HepG2 (cell line): ENCODE data around the gene PRKAR1A. TPM values are rescaled to one million over a fixed set of nuclear protein-coding genes. Genes with fewer than 3 reads are reported as not detected.

Experiments used
- ARNTL ChIP-seq: sonication (generic); formaldehyde crosslinking; IDR thresholded peaks from 2 replicates; pipeline ENCODE4 v1.4.0; 2020; ENCODE audit warnings: mild to moderate bottlenecking, missing genetic modification reagents
- DRAP1 ChIP-seq: IDR thresholded peaks from 2 replicates; pipeline ENCODE4 v1.6.1; 2016; ENCODE audit warnings: missing genetic modification reagents, missing compliant biosample characterization
- ELF3 ChIP-seq: IDR thresholded peaks from 2 replicates; pipeline ENCODE4 v1.6.1; 2016; ENCODE audit warnings: missing genetic modification reagents, missing compliant biosample characterization
- EP300 ChIP-seq, 3 experiments: sonication (generic) in 1 of 3; formaldehyde crosslinking in 1 of 3; IDR thresholded peaks; 2 replicates each; pipeline versions ENCODE4 v1.5.1 to v1.6.1; 2011 to 2020; ENCODE audit warnings: low read depth in 2 of 3, low read length in 2 of 3, borderline replicate concordance in 1 of 3, improper control_type of control experiment in 1 of 3, mild to moderate bottlenecking in 1 of 3, missing genetic modification reagents in 1 of 3, moderate library complexity in 1 of 3
- GATA4 ChIP-seq: sonication (generic); IDR thresholded peaks from 2 replicates; pipeline ENCODE4 v1.6.1; 2016; ENCODE audit warnings: antibody characterized with exemption, low read depth, borderline replicate concordance
- GTF3A ChIP-seq: sonication (generic); formaldehyde crosslinking; conservative IDR thresholded peaks from 2 replicates; pipeline ENCODE4 v1.4.0; 2020; ENCODE audit warnings: mild to moderate bottlenecking, missing genetic modification reagents
- HHEX ChIP-seq: IDR thresholded peaks from 2 replicates; pipeline ENCODE4 v1.6.1; 2016; ENCODE audit warnings: control low read depth
- ISL2 ChIP-seq: sonication (generic); formaldehyde crosslinking; IDR thresholded peaks from 2 replicates; pipeline ENCODE4 v1.5.0; 2020; ENCODE audit warnings: missing genetic modification reagents
- KAT7 ChIP-seq: IDR thresholded peaks from 2 replicates; pipeline ENCODE4 v1.6.1; 2018; ENCODE audit warnings: borderline replicate concordance, missing compliant biosample characterization
- KLF16 ChIP-seq, 2 experiments: sonication (generic) in 1 of 2; formaldehyde crosslinking in 1 of 2; IDR thresholded peaks; 2 replicates each; pipeline versions ENCODE4 v1.6.1 to v1.8.0; 2016 to 2023; ENCODE audit warnings: missing genetic modification reagents in 2 of 2, missing compliant biosample characterization in 1 of 2
- PBX2 ChIP-seq: IDR thresholded peaks from 2 replicates; pipeline ENCODE4 v1.6.1; 2016; ENCODE audit warnings: control low read depth
- PCBP1 ChIP-seq: fragments of 200-400 bp; formaldehyde crosslinking; IDR thresholded peaks from 2 replicates; pipeline ENCODE4 v1.6.1; 2017; ENCODE audit warnings: mild to moderate bottlenecking, low read depth, low read length, borderline replicate concordance
- PHF8 ChIP-seq: sonication (generic); formaldehyde crosslinking; IDR thresholded peaks from 2 replicates; pipeline ENCODE4 v1.5.0; 2020; ENCODE audit warnings: missing genetic modification reagents
- RXRB ChIP-seq: IDR thresholded peaks from 2 replicates; pipeline ENCODE4 v1.6.1; 2016; ENCODE audit warnings: borderline replicate concordance, missing genetic modification reagents, missing compliant biosample characterization
- SALL1 ChIP-seq: sonication (generic); formaldehyde crosslinking; IDR thresholded peaks from 2 replicates; pipeline ENCODE4 v1.8.0; 2022; ENCODE audit warnings: mild to moderate bottlenecking, missing genetic modification reagents
- SAP130 ChIP-seq: IDR thresholded peaks from 2 replicates; pipeline ENCODE4 v1.6.1; 2016; ENCODE audit warnings: low read depth
- SIX1 ChIP-seq: sonication (generic); formaldehyde crosslinking; IDR thresholded peaks from 2 replicates; pipeline ENCODE4 v1.4.0; 2020; ENCODE audit warnings: missing genetic modification reagents, borderline replicate concordance
- SMARCE1 ChIP-seq: fragments of 450-650 bp; IDR thresholded peaks from 2 replicates; pipeline ENCODE4 v1.6.1; 2017; ENCODE audit warnings: borderline replicate concordance
- SOX5 ChIP-seq: IDR thresholded peaks from 2 replicates; pipeline ENCODE4 v1.6.1; 2016; ENCODE audit warnings: borderline replicate concordance
- TBX2 ChIP-seq: sonication (generic); formaldehyde crosslinking; IDR thresholded peaks from 2 replicates; pipeline ENCODE4 v1.5.0; 2020; ENCODE audit warnings: missing genetic modification reagents, mild to moderate bottlenecking, borderline replicate concordance
- ZIK1 ChIP-seq: sonication (generic); formaldehyde crosslinking; IDR thresholded peaks from 2 replicates; pipeline ENCODE4 v1.5.0; 2020; ENCODE audit warnings: mild to moderate bottlenecking, low read depth, missing genetic modification reagents, borderline replicate concordance
- ZMYM3 ChIP-seq: sonication (generic); formaldehyde crosslinking; IDR thresholded peaks from 2 replicates; pipeline ENCODE4 v1.5.1; 2020; ENCODE audit warnings: mild to moderate bottlenecking, missing genetic modification reagents
- ZNF335 ChIP-seq: sonication (generic); formaldehyde crosslinking; IDR thresholded peaks from 2 replicates; pipeline ENCODE4 v1.4.0; 2020; ENCODE audit warnings: missing genetic modification reagents
- ZNF414 ChIP-seq: sonication (generic); formaldehyde crosslinking; IDR thresholded peaks from 2 replicates; pipeline ENCODE4 v1.5.0; 2020; ENCODE audit warnings: missing genetic modification reagents
- ZNF496 ChIP-seq: sonication (generic); formaldehyde crosslinking; IDR thresholded peaks from 2 replicates; pipeline ENCODE4 v1.8.1; 2023; ENCODE audit warnings: mild to moderate bottlenecking, moderate library complexity, missing genetic modification reagents; ENCODE audit not compliant: insufficient replicate concordance
- ZNF644 ChIP-seq: IDR thresholded peaks from 2 replicates; pipeline ENCODE4 v1.6.1; 2016; ENCODE audit warnings: low read depth
- ZNF709 ChIP-seq: sonication (generic); formaldehyde crosslinking; IDR thresholded peaks from 2 replicates; pipeline ENCODE4 v1.5.0; 2020; ENCODE audit warnings: mild to moderate bottlenecking, missing genetic modification reagents
- ZNF781 ChIP-seq: sonication (generic); formaldehyde crosslinking; IDR thresholded peaks from 2 replicates; pipeline ENCODE4 v1.5.1; 2020; ENCODE audit warnings: borderline replicate concordance, mild to moderate bottlenecking, missing genetic modification reagents; ENCODE audit errors: not compliant biosample characterization
- ZSCAN22 ChIP-seq: sonication (generic); formaldehyde crosslinking; IDR thresholded peaks from 2 replicates; pipeline ENCODE4 v1.4.0; 2020; ENCODE audit warnings: mild to moderate bottlenecking, missing genetic modification reagents
- polyA plus RNA-seq, 8 experiments: library from polyadenylated mRNA; depleted of rRNA in 3 of 8; stranded (reverse) in 7 of 8; unstranded in 1 of 8; fragments of >200 nt; fragmentation: Illumina TruSeq in 4 of 8; extraction: Trizol in 4 of 8; gene quantifications; 2 replicates each; pipeline versions ENCODE4 v1.2.1 to v1.2.3, GENCODE V29; 2011 to 2016; ENCODE audit warnings: low read depth in 4 of 8, missing spikeins in 1 of 8, mixed read lengths in 1 of 8; ENCODE audit not compliant: insufficient read depth in 1 of 8
- total RNA-seq, 5 experiments: library from RNA; depleted of rRNA; stranded (reverse); fragments of >200 nt; fragmentation: Illumina TruSeq; extraction: Trizol; gene quantifications; 2 replicates each; pipeline ENCODE4 v1.2.3, GENCODE V29; 2016; ENCODE audit warnings: low read depth in 1 of 5
- TF ChIP-seq, protein P1 (sequence below): sonication (generic); formaldehyde crosslinking; IDR thresholded peaks from 2 replicates; pipeline ENCODE4 v1.8.1; 2023; ENCODE audit warnings: missing genetic modification reagents, mild to moderate bottlenecking, borderline replicate concordance

PRKAR1A gene
- total and polyA plus RNA-seq, 2 of the 13 experiments (the other 11 are each of a cell fraction or from before 2014, with no cell fraction given), result 265 to 266 TPM

GRCh38 chr17:68580236-68580770 is 68.1 kb downstream of the PRKAR1A start (continued):
- TF ChIP-seq EP300 (IDR thresholded peaks at IDR 0.05; ENCODE audit: low read depth in 2 of 2, low read length in 2 of 2) (peak in 1 of 2 experiments; percentile 90; a peak in 2 of 4 replicates), EP300 (CRISPR knock-in tag; IDR thresholded peaks at IDR 0.05; ENCODE audit: borderline replicate concordance) (peak; percentile 89), ELF3 (peak; percentile 98), GATA4 (peak; percentile 74), ZSCAN22 (CRISPR knock-in tag) (no peak), ZNF709 (CRISPR knock-in tag) (0 out of 2 replicates have a peak, but pooled peaks have one; percentile 25), ZIK1 (CRISPR knock-in tag) (no peak), RXRB (CRISPR knock-in tag) (peak; percentile 98), SAP130 (peak; percentile 62), HHEX (CRISPR knock-in tag) (peak; percentile 15; the same call in 1 of the 2 replicates), ZNF644 (peak; percentile 82), SIX1 (peak; percentile 56; the same call in 1 of the 2 replicates), ZNF496 (CRISPR knock-in tag) (no peak), ZMYM3 (0 out of 2 replicates have a peak, but pooled peaks have one; percentile 31), TBX2 (CRISPR knock-in tag) (peak; percentile 65; the same call in 1 of the 2 replicates), PBX2 (CRISPR knock-in tag) (0 out of 2 replicates have a peak, but pooled peaks have one; percentile 20), ZNF414 (CRISPR knock-in tag) (peak; percentile 19; the same call in 1 of the 2 replicates), GTF3A (CRISPR knock-in tag) (no peak), SMARCE1 (no peak), PHF8 (CRISPR knock-in tag) (peak; percentile 49), ISL2 (peak; percentile 92), SALL1 (peak; percentile 83), SOX5 (CRISPR knock-in tag) (peak; percentile 92), DRAP1 (CRISPR knock-in tag) (peak; percentile 18; the same call in 1 of the 2 replicates), ARNTL (CRISPR knock-in tag) (0 out of 2 replicates have a peak, but pooled peaks have one; percentile 36), ZNF781 (no peak), KAT7 (0 out of 2 replicates have a peak, but pooled peaks have one; percentile 6), PCBP1 (no peak), ZNF335 (0 out of 2 replicates have a peak, but pooled peaks have one; percentile 40), KLF16 (CRISPR knock-in tag; IDR thresholded peaks at IDR 0.05) (peak in 1 of 2 experiments; percentile 85; a peak in 2 of 4 replicates)
- TF ChIP-seq, protein P1, sequence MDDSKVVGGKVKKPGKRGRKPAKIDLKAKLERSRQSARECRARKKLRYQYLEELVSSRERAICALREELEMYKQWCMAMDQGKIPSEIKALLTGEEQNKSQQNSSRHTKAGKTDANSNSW (CRISPR knock-in tag), result no peak
